ENCODE measurements around the gene IQCH. TPM values are rescaled to one million over a fixed set of nuclear protein-coding genes. Genes with fewer than 3 reads are reported as not detected.

The IQCH gene
- total and polyA plus RNA-seq, 9 of the 15 experiments (the other 6 are each of a cell fraction or from before 2014, with no cell fraction given): 1.8 to 3.9 (median 2.7) TPM

DNA sequence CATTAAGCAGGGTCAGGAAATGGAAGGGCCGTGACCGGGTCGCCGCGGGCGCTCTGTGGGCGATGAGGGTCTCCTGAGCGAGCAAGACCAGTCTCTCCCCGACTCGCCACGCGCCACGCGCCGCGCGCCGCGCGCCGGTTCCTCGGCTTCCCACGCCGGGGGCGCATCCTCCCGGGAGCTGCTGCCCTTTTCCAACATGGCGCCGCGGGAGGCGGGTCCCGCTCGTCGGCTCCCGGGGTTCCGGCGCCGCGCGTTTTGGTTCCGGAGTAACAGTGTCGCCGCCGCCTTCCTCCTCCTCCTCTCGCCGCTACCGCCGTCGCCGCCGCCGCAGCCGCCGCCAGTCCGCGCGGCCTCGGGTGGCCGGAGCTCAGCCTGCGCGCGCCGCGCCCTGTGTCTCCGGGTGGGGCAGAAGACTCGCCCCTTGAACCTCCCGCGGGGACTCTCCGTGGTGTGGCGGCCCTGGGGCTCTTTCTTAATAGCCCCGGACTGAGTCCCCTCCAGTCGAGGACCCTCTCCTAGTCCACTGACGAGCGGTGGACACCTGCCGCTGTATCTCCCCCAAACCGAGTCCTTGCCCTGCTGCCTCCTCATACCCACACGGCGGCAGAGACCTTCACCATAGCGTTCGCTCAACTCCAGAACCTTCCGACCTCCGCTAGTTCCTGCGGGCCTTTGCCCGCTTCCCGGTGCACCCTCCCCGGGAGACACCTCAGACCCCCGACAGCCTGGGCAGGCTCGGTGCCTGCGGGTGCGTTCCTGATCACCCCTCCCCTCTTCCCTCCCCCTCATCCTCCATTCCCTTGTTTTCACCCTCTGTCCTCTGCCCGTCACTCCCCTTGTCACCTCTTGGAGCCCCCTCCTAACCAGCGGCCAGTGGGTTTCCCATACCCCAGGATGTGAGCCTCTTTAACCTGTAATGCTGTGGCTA is 288.1 kb downstream of the IQCH start, which contains the start of gene MAP2K5 (continued):
- no peak for TF ChIP-seq AFF1 (IDR thresholded peaks at IDR 0.05; ENCODE audit: low read depth in 1 of 2, partially characterized antibody in 2 of 2)
- TF ChIP-seq CHD2 (IDR thresholded peaks at IDR 0.05; ENCODE audit: low read depth, low read length): no peak
- peak; percentile 54; the same call in 1 of the 2 replicates for TF ChIP-seq FOXP1 (CRISPR knock-in tag; IDR thresholded peaks at IDR 0.05)
- no peak for TF ChIP-seq DLX4 (CRISPR knock-in tag; IDR thresholded peaks at IDR 0.05)
- no peak for TF ChIP-seq ZNF79 (CRISPR knock-in tag; IDR thresholded peaks at IDR 0.05; ENCODE audit: low read depth)
- peak; percentile 67; the same call in 1 of the 2 replicates for TF ChIP-seq HDGF (IDR thresholded peaks at IDR 0.05)
- TF ChIP-seq, protein P1, sequence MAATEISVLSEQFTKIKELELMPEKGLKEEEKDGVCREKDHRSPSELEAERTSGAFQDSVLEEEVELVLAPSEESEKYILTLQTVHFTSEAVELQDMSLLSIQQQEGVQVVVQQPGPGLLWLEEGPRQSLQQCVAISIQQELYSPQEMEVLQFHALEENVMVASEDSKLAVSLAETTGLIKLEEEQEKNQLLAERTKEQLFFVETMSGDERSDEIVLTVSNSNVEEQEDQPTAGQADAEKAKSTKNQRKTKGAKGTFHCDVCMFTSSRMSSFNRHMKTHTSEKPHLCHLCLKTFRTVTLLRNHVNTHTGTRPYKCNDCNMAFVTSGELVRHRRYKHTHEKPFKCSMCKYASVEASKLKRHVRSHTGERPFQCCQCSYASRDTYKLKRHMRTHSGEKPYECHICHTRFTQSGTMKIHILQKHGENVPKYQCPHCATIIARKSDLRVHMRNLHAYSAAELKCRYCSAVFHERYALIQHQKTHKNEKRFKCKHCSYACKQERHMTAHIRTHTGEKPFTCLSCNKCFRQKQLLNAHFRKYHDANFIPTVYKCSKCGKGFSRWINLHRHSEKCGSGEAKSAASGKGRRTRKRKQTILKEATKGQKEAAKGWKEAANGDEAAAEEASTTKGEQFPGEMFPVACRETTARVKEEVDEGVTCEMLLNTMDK (IDR thresholded peaks at IDR 0.05; ENCODE audit: borderline replicate concordance, insufficient read depth, low read depth, low read length, poor library complexity, severe bottlenecking): no peak
- TF ChIP-seq NEUROD1 (IDR thresholded peaks at IDR 0.05; ENCODE audit: borderline replicate concordance, low read depth, low read length, partially characterized antibody): peak; percentile 33
- TF ChIP-seq, protein P2, sequence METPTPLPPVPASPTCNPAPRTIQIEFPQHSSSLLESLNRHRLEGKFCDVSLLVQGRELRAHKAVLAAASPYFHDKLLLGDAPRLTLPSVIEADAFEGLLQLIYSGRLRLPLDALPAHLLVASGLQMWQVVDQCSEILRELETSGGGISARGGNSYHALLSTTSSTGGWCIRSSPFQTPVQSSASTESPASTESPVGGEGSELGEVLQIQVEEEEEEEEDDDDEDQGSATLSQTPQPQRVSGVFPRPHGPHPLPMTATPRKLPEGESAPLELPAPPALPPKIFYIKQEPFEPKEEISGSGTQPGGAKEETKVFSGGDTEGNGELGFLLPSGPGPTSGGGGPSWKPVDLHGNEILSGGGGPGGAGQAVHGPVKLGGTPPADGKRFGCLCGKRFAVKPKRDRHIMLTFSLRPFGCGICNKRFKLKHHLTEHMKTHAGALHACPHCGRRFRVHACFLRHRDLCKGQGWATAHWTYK (CRISPR knock-in tag; IDR thresholded peaks at IDR 0.05): 0 out of 2 replicates have a peak, but pooled peaks have one; percentile 34
- TF ChIP-seq HNRNPH1 (optimal IDR thresholded peaks at IDR 0.05; ENCODE audit: low read depth, low read length): no peak
- TF ChIP-seq, protein P3, sequence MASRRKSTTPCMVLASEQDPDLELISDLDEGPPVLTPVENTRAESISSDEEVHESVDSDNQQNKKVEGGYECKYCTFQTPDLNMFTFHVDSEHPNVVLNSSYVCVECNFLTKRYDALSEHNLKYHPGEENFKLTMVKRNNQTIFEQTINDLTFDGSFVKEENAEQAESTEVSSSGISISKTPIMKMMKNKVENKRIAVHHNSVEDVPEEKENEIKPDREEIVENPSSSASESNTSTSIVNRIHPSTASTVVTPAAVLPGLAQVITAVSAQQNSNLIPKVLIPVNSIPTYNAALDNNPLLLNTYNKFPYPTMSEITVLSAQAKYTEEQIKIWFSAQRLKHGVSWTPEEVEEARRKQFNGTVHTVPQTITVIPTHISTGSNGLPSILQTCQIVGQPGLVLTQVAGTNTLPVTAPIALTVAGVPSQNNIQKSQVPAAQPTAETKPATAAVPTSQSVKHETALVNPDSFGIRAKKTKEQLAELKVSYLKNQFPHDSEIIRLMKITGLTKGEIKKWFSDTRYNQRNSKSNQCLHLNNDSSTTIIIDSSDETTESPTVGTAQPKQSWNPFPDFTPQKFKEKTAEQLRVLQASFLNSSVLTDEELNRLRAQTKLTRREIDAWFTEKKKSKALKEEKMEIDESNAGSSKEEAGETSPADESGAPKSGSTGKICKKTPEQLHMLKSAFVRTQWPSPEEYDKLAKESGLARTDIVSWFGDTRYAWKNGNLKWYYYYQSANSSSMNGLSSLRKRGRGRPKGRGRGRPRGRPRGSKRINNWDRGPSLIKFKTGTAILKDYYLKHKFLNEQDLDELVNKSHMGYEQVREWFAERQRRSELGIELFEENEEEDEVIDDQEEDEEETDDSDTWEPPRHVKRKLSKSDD (conservative IDR thresholded peaks at IDR 0.05; ENCODE audit: low read length): no peak
- TF ChIP-seq SIN3A (IDR thresholded peaks at IDR 0.05; ENCODE audit: borderline replicate concordance in 2 of 2, control insufficient read depth in 1 of 2, low read depth in 2 of 2, low read length in 2 of 2): peak; percentile 34 to 60; a peak in 2 of 4 replicates
- no peak for TF ChIP-seq GTF2F1 (IDR thresholded peaks at IDR 0.05; ENCODE audit: low read depth, low read length)
- TF ChIP-seq SAFB (IDR thresholded peaks at IDR 0.05; ENCODE audit: borderline replicate concordance, low read depth, low read length): peak; percentile 94

Measured in K562 (cell line).